Coronary artery (tissue), 2 donors: ENCODE measurements around the gene SUMF1.

ENCODE experiments used
- DNase-seq: peaks from one replicate; pipeline ENCODE4 v3.0.0-alpha.2; 2017; ENCODE audit warnings: low spot score
- H3K27ac ChIP-seq, 2 donors: fragments of 200-600 bp; sonication (generic); one replicate each; pipeline ENCODE4 v1.5.1; 2016 to 2019
- H3K4me3 ChIP-seq: fragments of 200-600 bp; sonication (generic); 2 replicates; pipeline ENCODE4 v1.5.1; 2016; ENCODE audit warnings: mild to moderate bottlenecking, moderate library complexity
- CTCF ChIP-seq: fragments of 200-600 bp; sonication (generic); IDR thresholded peaks from one replicate; pipeline ENCODE4 v1.5.1; 2019; ENCODE audit warnings: antibody characterized with exemption

SUMF1 gene

GRCh38 chr3:4356546-4357410 is 110.3 kb downstream of the SUMF1 start:
- H3K27ac ChIP-seq = peak overlapping the region in 1 of 2 donors; percentile 45
- TF ChIP-seq CTCF = no peak
- no peak for DNase-seq
- H3K4me3 ChIP-seq = no peak overlapping the region

- H3K4me3 ChIP-seq = no peak overlapping the region
- TF ChIP-seq CTCF = no peak
- no peak for DNase-seq
- no peak overlapping the region for H3K27ac ChIP-seq
Measured at GRCh38 chr3:4356220-4356540, 110.9 kb downstream of the SUMF1 start.

- TF ChIP-seq CTCF = no peak
- no peak overlapping the region for H3K4me3 ChIP-seq
- no peak for DNase-seq
Measured at GRCh38 chr3:4355401-4356219, 111.5 kb downstream of the SUMF1 start.

GRCh38 chr3:4351872-4352271 is 115.2 kb downstream of the SUMF1 start:
- no peak for TF ChIP-seq CTCF
- Histone ChIP-seq H3K4me3 (peak overlapping the region; percentile 57), H3K27ac (peak overlapping the region; percentile 64 to 84)
- DNase-seq = no peak

More at GRCh38 chr3:4355401-4356219, 111.5 kb downstream of the SUMF1 start:
- H3K27ac ChIP-seq = peak overlapping the region in 1 of 2 donors; percentile 6

GRCh38 chr3:4351164-4351855 is 115.8 kb downstream of the SUMF1 start:
- no peak for DNase-seq
- H3K27ac ChIP-seq = peak overlapping the region; percentile 64 to 84
- H3K4me3 ChIP-seq = peak overlapping the region; percentile 57
- no peak for TF ChIP-seq CTCF

GRCh38 chr3:4350789-4351163 is 116.3 kb downstream of the SUMF1 start:
- no peak for DNase-seq
- TF ChIP-seq CTCF = peak; percentile 39
- Histone ChIP-seq H3K4me3 (peak overlapping the region; percentile 57), H3K27ac (peak overlapping the region; percentile 64 to 84)
